SK-N-SH treated with all-trans-retinoic acid at 6 μM for 48 hours (cell line): ENCODE data around the gene PCTP.

Experiments used
- CREB5 ChIP-seq: fragments of 250-450 bp; sonication (Bioruptor Pico); IDR thresholded peaks from 2 replicates; pipeline ENCODE4 v1.5.1; 2020; ENCODE audit warnings: low read depth, mild to moderate bottlenecking, moderate library complexity
- CSRNP3 ChIP-seq: fragments of 250-450 bp; sonication (Bioruptor Pico); IDR thresholded peaks from 2 replicates; pipeline ENCODE4 v1.5.1; 2021; ENCODE audit warnings: mild to moderate bottlenecking, moderate library complexity
- PATZ1 ChIP-seq: fragments of 250-450 bp; sonication (Bioruptor Pico); IDR thresholded peaks from 2 replicates; pipeline ENCODE4 v1.8.0; 2020; ENCODE audit warnings: mild to moderate bottlenecking, moderate library complexity, borderline replicate concordance
- ZFP3 ChIP-seq: fragments of 250-450 bp; sonication (Bioruptor Pico); IDR thresholded peaks from 2 replicates; pipeline ENCODE4 v1.5.0; 2020; ENCODE audit warnings: mild to moderate bottlenecking, moderate library complexity
- ZFP30 ChIP-seq: fragments of 450-650 bp; formaldehyde crosslinking; IDR thresholded peaks from 2 replicates; pipeline ENCODE4 v1.5.0; 2022; ENCODE audit warnings: mild to moderate bottlenecking, moderate library complexity
- ZNF8 ChIP-seq: fragments of 450-650 bp; formaldehyde crosslinking; IDR thresholded peaks from 2 replicates; pipeline ENCODE4 v1.5.0; 2020; ENCODE audit warnings: mild to moderate bottlenecking, moderate library complexity

- TF ChIP-seq ZFP30 (CRISPR knock-in tag) (no peak), CREB5 (CRISPR knock-in tag) (no peak), ZNF8 (CRISPR knock-in tag) (no peak), CSRNP3 (no peak), PATZ1 (CRISPR knock-in tag) (no peak), ZFP3 (CRISPR knock-in tag) (no peak)
These were observed 24.0 kb downstream of the PCTP start for GRCh38 chr17:55774846-55775271.
